Measurements from ENCODE around the gene SH3RF3. TPM values are rescaled to one million over a fixed set of nuclear protein-coding genes. Genes with fewer than 3 reads are reported as not detected.

SH3RF3 gene
- total RNA-seq, 1 experiment from 2014 or later, result not detected

DNA sequence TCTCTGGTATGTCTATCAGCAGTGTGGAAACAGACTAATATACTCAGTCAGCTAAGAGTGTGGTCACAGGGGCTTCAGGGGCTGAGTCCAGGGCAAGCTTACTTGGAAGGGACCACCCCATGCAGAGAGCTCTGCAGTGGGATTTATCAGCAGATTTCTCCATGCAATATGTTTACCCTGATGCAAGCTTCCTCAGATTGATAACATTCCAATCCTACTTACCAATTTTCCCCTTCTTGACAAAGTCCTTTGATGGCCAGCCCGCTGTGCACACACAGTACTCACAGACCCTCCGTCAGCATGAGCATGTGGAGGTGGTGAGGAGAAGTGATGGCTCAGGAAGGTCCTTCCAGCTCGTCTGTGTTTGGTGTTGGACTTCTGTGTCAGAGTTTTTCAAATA, 51.8 kb downstream of the SH3RF3 start:
- RAD21 ChIA-PET (ENCODE audit: low non-redundant PET in 1 of 2, low total read pairs in 2 of 2, uncharacterized antibody in 2 of 2, unreplicated experiment in 2 of 2), result no interaction called here
- TF ChIP-seq, protein P1, sequence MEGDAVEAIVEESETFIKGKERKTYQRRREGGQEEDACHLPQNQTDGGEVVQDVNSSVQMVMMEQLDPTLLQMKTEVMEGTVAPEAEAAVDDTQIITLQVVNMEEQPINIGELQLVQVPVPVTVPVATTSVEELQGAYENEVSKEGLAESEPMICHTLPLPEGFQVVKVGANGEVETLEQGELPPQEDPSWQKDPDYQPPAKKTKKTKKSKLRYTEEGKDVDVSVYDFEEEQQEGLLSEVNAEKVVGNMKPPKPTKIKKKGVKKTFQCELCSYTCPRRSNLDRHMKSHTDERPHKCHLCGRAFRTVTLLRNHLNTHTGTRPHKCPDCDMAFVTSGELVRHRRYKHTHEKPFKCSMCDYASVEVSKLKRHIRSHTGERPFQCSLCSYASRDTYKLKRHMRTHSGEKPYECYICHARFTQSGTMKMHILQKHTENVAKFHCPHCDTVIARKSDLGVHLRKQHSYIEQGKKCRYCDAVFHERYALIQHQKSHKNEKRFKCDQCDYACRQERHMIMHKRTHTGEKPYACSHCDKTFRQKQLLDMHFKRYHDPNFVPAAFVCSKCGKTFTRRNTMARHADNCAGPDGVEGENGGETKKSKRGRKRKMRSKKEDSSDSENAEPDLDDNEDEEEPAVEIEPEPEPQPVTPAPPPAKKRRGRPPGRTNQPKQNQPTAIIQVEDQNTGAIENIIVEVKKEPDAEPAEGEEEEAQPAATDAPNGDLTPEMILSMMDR (IDR thresholded peaks at IDR 0.05 in 2 of 3, conservative IDR thresholded peaks at IDR 0.05 in 1 of 3; ENCODE audit: borderline replicate concordance in 1 of 3, insufficient read depth in 1 of 3, low read depth in 2 of 3, low read length in 2 of 3), result no peak
- TF ChIP-seq RAD21 (IDR thresholded peaks at IDR 0.05; ENCODE audit: low read depth), result no peak
- TF ChIP-seq ELF1 (IDR thresholded peaks at IDR 0.05; ENCODE audit: borderline replicate concordance, low read depth), result no peak
- no peak for TF ChIP-seq EZH2phosphoT487 (IDR thresholded peaks at IDR 0.05; ENCODE audit: borderline replicate concordance)
- TF ChIP-seq SP1 (IDR thresholded peaks at IDR 0.05; ENCODE audit: low read depth), result no peak
- no peak for TF ChIP-seq POLR2AphosphoS5 (IDR thresholded peaks at IDR 0.05; ENCODE audit: low read depth, low read length)
- TF ChIP-seq SRF (IDR thresholded peaks at IDR 0.05; ENCODE audit: low read depth), result no peak
- TF ChIP-seq, protein P2, sequence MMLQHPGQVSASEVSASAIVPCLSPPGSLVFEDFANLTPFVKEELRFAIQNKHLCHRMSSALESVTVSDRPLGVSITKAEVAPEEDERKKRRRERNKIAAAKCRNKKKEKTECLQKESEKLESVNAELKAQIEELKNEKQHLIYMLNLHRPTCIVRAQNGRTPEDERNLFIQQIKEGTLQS (IDR thresholded peaks at IDR 0.05), result no peak
- no peak for TF ChIP-seq ZNF274 (IDR thresholded peaks at IDR 0.05; ENCODE audit: low read depth, low read length)
- H3K4me1 ChIP-seq (ENCODE audit: control insufficient read depth in 1 of 2, insufficient read depth in 2 of 2, low read length in 2 of 2), result no peaks in the 10 kb centered on the region
- H3K4me2 ChIP-seq (ENCODE audit: low read length), result no peak overlapping the region
- no peak overlapping the region for H3K27ac ChIP-seq (ENCODE audit: low read depth, low read length)
- ATAC-seq, result no peak
- no TSS peak for BruUV-seq (replicated peaks)
- H3K9me3 ChIP-seq (ENCODE audit: control insufficient read depth in 1 of 2, insufficient read depth in 1 of 2, low read depth in 1 of 2, low read length in 2 of 2), result no peaks in the 10 kb centered on the region
- no peaks in the 10 kb centered on the region for H3K79me2 ChIP-seq (ENCODE audit: insufficient read depth, low read length)
- no peaks in the 10 kb centered on the region for H4K20me1 ChIP-seq (ENCODE audit: insufficient read depth)
- DNase-seq (ENCODE audit: low read depth, low spot score), result no peak
- intact Hi-C loops (cut with micrococcal nuclease), result no loop called here
- H3K9me2 ChIP-seq (ENCODE audit: insufficient read depth), result no peaks in the 10 kb centered on the region
- POLR2A ChIA-PET, result no interaction called here
- CTCF ChIA-PET, result no interaction called here
- H3K36me3 ChIP-seq (ENCODE audit: control insufficient read depth in 1 of 2, insufficient read depth in 2 of 2, low read length in 2 of 2), result no peaks in the 10 kb centered on the region
- H2AFZ ChIP-seq (ENCODE audit: low read depth, low read length, poor library complexity, severe bottlenecking), result no peak overlapping the region
- no peak overlapping the region for H3K9ac ChIP-seq (ENCODE audit: low read length)
- no peak overlapping the region for H3K4me3 ChIP-seq (replicated peaks in 1 of 2; ENCODE audit: low read depth in 1 of 2, low read length in 2 of 2)
- H3K27me3 ChIP-seq (ENCODE audit: insufficient read depth, low read length), result peaks cover 2% of the 10 kb centered on the region; the same call in 1 of the 2 replicates

- Histone ChIP-seq H3K4me1 (ENCODE audit: control insufficient read depth in 1 of 2, insufficient read depth in 2 of 2, low read length in 2 of 2) (no peaks in the 10 kb centered on the region), H3K4me3 (replicated peaks in 1 of 2; ENCODE audit: low read depth in 1 of 2, low read length in 2 of 2) (no peak overlapping the region), H2AFZ (ENCODE audit: low read depth, low read length, poor library complexity, severe bottlenecking) (no peak overlapping the region), H3K9ac (ENCODE audit: low read length) (no peak overlapping the region), H3K9me2 (ENCODE audit: insufficient read depth) (no peaks in the 10 kb centered on the region), H3K27me3 (ENCODE audit: insufficient read depth, low read length) (no peaks in the 10 kb centered on the region), H3K36me3 (ENCODE audit: control insufficient read depth in 1 of 2, insufficient read depth in 2 of 2, low read length in 2 of 2) (no peaks in the 10 kb centered on the region), H3K27ac (ENCODE audit: low read depth, low read length) (no peak overlapping the region), H3K9me3 (ENCODE audit: control insufficient read depth in 1 of 2, insufficient read depth in 1 of 2, low read depth in 1 of 2, low read length in 2 of 2) (no peaks in the 10 kb centered on the region), H4K20me1 (ENCODE audit: insufficient read depth) (no peaks in the 10 kb centered on the region), H3K79me2 (ENCODE audit: insufficient read depth, low read length) (no peaks in the 10 kb centered on the region), H3K4me2 (ENCODE audit: low read length) (no peak overlapping the region)
- RAD21 ChIA-PET (ENCODE audit: low non-redundant PET in 1 of 2, low total read pairs in 2 of 2, uncharacterized antibody in 2 of 2, unreplicated experiment in 2 of 2), result no interaction called here
- POLR2A ChIA-PET, result no interaction called here
- CTCF ChIA-PET, result no interaction called here
- ATAC-seq, result no peak
- DNase-seq (ENCODE audit: low read depth, low spot score), result no peak
- intact Hi-C loops (cut with micrococcal nuclease), result no loop called here
- no TSS peak for BruUV-seq (replicated peaks)
- TF ChIP-seq TCF7L2 (IDR thresholded peaks at IDR 0.05; ENCODE audit: borderline replicate concordance, extremely low read depth, insufficient read depth, insufficient read length) (no peak), EGR1 (IDR thresholded peaks at IDR 0.05; ENCODE audit: low read depth) (no peak), FOSL1 (IDR thresholded peaks at IDR 0.05; ENCODE audit: low read depth) (no peak), MAX (IDR thresholded peaks at IDR 0.05) (no peak), ZFX (IDR thresholded peaks at IDR 0.05) (no peak), SP1 (IDR thresholded peaks at IDR 0.05; ENCODE audit: low read depth) (no peak), EZH2 (IDR thresholded peaks at IDR 0.05) (no peak), CBX3 (IDR thresholded peaks at IDR 0.05; ENCODE audit: low read depth) (no peak)
- TF ChIP-seq, protein P3, sequence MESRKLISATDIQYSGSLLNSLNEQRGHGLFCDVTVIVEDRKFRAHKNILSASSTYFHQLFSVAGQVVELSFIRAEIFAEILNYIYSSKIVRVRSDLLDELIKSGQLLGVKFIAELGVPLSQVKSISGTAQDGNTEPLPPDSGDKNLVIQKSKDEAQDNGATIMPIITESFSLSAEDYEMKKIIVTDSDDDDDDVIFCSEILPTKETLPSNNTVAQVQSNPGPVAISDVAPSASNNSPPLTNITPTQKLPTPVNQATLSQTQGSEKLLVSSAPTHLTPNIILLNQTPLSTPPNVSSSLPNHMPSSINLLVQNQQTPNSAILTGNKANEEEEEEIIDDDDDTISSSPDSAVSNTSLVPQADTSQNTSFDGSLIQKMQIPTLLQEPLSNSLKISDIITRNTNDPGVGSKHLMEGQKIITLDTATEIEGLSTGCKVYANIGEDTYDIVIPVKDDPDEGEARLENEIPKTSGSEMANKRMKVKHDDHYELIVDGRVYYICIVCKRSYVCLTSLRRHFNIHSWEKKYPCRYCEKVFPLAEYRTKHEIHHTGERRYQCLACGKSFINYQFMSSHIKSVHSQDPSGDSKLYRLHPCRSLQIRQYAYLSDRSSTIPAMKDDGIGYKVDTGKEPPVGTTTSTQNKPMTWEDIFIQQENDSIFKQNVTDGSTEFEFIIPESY (IDR thresholded peaks at IDR 0.05; ENCODE audit: extremely low read depth, insufficient replicate concordance, low read length), result no peak
- TF ChIP-seq, protein P2 (IDR thresholded peaks at IDR 0.05), result no peak
Measured at GRCh38 chr2:109182426-109182825, 53.4 kb downstream of the SH3RF3 start.

All from HCT116 (cell line).